HG03342 (cell line): ENCODE results near the gene RAPH1.

Experiments used
- ATAC-seq: cut with Tn5 transposase; IDR thresholded peaks from one replicate; pipeline ENCODE4 v1.9.1; 2021; ENCODE audit warnings: mild to moderate bottlenecking, moderate library complexity; ENCODE audit not compliant: unreplicated experiment

RAPH1 gene

GRCh38 chr2:203489531-203489930 is 45.6 kb downstream of the RAPH1 start:
- no peak for ATAC-seq

DNA sequence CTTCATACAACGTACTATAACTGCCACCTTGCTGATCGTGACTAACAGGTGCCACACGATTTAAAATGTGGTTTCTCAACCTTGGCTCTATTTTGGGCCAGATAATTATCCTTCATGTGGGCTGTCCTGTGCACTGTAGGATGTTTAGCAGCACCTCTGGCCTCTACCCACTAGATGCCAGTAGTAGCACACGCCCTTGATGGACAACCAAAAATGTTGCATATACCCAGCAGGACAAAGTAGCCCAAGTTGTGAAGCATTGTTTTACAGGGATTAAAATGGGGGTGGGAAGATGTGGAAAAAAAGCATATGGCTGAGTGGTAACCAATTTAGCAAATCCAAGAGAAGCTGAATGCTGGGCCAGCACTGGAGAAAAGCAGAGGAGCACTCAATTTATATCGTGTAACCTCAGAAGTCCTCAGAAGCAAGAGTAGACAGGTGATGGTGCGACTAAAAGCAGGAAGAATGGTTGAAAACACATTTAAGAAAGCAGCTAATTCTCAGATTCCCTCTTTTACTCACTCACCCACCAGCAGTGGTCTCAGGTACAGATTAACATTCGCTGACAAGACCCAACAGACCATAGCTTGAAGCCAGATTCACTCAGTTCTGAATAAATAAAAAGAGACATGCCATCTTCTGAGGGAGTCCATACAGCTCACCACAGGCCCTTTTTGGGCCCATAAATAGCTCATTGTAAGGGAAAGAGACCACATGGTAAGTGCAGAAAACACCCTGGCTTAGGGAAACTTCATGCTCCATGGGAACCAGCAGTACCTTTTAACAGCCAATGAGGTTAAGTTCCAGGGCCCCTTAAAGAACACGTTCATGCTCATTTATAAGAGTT is 50.6 kb downstream of the RAPH1 start:
- ATAC-seq: no peak

- no peak for ATAC-seq
Observed at GRCh38 chr2:203480623-203481022, 54.5 kb downstream of the RAPH1 start.

GRCh38 chr2:203476881-203477280 is 58.2 kb downstream of the RAPH1 start:
- ATAC-seq: no peak

- ATAC-seq: no peak
Observed at GRCh38 chr2:203471323-203471722, 63.8 kb downstream of the RAPH1 start.

DNA sequence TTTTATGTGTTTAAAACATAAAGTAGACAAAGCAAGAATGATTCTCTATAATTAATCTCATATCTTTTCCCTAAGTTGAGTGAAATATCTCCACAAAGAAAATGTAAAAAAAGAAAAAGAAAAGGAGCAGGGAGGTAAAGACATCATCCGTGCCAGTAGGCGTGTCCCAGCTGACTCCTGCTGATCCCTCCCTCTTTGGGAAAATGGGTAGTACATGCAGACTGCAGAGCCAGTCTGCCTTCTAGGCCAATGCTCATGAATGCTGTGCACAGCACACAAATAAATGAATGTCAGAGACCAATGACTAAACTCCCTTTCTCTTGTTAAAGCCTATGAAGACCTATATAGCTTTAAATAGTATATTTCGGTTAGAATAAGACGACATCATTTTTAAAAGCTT is 64.7 kb downstream of the RAPH1 start:
- ATAC-seq: no peak

- no peak for ATAC-seq
Observed at GRCh38 chr2:203469546-203469945, 65.6 kb downstream of the RAPH1 start.

- no peak for ATAC-seq
Observed at GRCh38 chr2:203463266-203463678, 71.8 kb downstream of the RAPH1 start.

- ATAC-seq: no peak
Observed at GRCh38 chr2:203462308-203462707, 72.8 kb downstream of the RAPH1 start.

GRCh38 chr2:203461746-203462145 is 73.4 kb downstream of the RAPH1 start:
- ATAC-seq: no peak

DNA sequence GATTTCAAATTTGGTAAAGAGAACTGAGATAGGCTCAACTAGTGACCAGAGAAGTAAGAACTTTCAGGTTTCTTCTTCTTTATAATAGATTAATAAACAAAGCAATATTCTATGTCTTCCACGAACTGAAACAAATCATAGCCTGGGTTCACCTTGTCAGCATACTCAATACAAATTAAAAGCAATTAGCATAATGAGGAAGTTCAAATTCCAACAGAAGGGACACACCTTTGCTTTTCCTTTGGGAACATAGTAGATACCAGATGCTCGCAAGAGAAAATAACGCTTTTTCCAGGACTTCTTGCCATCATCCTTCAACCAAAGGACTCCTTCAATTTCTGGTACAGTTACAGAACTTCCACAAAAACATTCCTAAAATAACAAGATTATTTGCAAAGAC is 79.9 kb downstream of the RAPH1 start:
- ATAC-seq: no peak

GRCh38 chr2:203453858-203454451 is 81.1 kb downstream of the RAPH1 start:
- ATAC-seq: no peak

- no peak for ATAC-seq
Observed at GRCh38 chr2:203451689-203452088, 83.4 kb downstream of the RAPH1 start.

DNA sequence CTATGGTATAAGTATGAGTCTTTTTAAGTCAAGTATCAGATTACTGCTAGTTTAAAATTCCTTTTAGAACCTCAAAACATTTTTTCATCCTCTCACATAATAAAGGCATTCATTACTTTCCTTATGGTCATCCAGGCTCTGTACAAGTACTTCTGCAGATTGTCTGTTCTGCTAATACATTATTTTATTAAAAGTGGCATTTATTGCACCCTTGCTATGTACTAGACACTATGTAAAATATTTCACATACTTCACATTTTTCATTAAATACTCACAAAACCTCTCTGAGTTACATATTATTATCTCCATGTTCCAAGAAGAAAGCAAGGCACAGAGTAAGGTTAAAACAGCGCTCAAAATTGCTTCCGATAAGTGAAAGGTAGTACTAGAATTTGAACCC is 84.1 kb downstream of the RAPH1 start:
- no peak for ATAC-seq

DNA sequence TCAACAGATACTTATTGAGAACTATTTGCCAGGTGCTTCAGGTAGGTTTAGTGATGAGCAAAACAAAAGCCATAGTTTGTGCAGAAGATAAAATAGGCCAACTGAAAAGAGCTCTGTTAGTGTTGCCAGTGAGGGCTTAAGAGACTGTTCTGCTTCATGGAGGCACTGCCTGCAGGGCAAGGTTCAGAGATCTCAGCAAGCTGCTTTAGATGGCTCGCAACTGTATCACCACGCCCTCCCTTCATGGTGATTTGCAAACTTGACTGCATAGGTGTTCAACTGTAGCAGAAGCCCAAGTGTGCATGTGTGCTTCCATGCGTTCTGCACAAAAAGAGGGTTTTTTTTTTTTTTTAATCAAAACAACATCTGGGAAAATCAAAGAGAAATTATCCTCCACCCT is 84.5 kb downstream of the RAPH1 start:
- ATAC-seq: no peak

GRCh38 chr2:203446780-203447179 is 88.3 kb downstream of the RAPH1 start:
- ATAC-seq: no peak

GRCh38 chr2:203446071-203446481 is 89.0 kb downstream of the RAPH1 start:
- ATAC-seq: no peak

DNA sequence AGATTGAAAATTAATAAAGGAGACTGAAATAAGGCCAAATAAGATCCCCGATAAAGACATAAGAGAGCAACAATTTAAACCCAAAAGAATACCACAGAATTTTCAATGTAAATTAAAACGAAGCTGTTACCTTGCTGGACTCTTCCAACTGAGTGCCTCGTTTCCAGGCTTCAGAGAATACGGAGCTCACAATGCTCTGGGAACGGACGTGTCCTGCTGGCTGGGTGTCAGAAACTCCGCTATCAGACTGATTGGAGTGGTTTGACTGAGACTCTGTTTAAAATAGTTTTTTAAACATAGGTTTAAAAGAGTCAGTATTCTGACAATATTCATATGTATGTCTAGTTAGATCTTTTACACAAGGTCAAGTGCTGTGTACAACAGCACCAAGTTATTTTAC is 90.4 kb downstream of the RAPH1 start:
- ATAC-seq: no peak

DNA sequence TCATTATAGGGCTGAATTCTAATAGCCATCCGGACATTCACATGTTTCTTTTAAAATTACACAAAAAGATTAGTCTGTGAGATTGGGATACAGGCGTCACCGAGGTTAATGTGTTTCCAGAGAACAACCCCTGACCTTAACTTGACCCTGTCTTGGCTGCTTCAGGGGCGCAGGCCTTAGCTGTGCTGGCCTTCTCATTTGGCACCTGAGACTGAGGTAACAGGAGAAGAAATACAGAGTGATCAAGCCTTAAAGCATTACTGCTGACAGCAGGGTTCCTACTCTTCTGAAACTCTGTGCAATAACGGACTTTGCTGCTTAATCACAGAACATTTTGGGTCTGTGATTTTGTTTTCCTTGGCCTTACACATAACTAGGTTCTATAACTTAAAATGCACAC is 92.6 kb downstream of the RAPH1 start:
- ATAC-seq: no peak

DNA sequence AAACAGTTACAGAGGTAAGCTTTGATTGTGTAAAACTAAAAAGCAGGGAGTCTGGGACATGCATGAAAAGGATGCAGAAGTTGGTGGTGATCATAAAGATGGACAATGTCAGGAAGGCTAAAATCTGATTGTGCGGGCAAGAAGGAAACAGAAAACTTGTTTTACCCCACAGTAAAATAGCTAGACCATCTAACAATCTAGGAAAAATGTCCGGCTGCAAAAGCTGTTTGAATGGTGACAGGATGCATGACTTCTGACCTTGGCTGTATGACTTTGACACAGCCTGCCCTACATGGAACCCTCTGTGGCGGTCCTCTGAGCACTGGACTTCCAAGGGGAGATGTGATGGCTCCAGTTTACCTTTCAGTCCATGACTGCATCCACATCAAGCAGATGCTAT is 93.6 kb downstream of the RAPH1 start:
- no peak for ATAC-seq

- no peak for ATAC-seq
Observed at GRCh38 chr2:203440671-203441070, 94.4 kb downstream of the RAPH1 start.

GRCh38 chr2:203438528-203438927 is 96.6 kb downstream of the RAPH1 start:
- ATAC-seq: no peak

GRCh38 chr2:203437511-203437910 is 97.6 kb downstream of the RAPH1 start:
- no peak for ATAC-seq
